Fibroblast of lung (primary cell): ENCODE results near the gene PNPO. TPM values are rescaled to one million over a fixed set of nuclear protein-coding genes. Genes with fewer than 3 reads are reported as not detected.

Source experiments
- DNase-seq, 2 donors: peaks; one replicate each; pipeline versions ENCODE4 v3.0.0 to v3.0.0-alpha.2; 2010; ENCODE audit warnings: low read depth in 2 of 2
- H2AFZ ChIP-seq: 2 replicates; pipeline ENCODE4 v1.5.1; 2012; ENCODE audit warnings: low read length, control low read depth, inconsistent platforms
- H3K27ac ChIP-seq: 2 replicates; pipeline ENCODE4 v1.5.1; 2011; ENCODE audit warnings: low read length, control low read depth; ENCODE audit not compliant: insufficient read depth
- H3K27me3 ChIP-seq: 2 replicates; pipeline ENCODE4 v1.5.1; 2011; ENCODE audit warnings: mild to moderate bottlenecking, low read length; ENCODE audit not compliant: control insufficient read depth, insufficient read depth
- H3K36me3 ChIP-seq: 2 replicates; pipeline ENCODE4 v1.5.1; 2011; ENCODE audit warnings: low read length; ENCODE audit not compliant: control insufficient read depth, insufficient read depth
- H3K4me1 ChIP-seq: 2 replicates; pipeline ENCODE4 v1.5.1; 2011; ENCODE audit warnings: low read length; ENCODE audit not compliant: control insufficient read depth, insufficient read depth; ENCODE audit errors: extremely low read depth
- H3K4me2 ChIP-seq: 2 replicates; pipeline ENCODE4 v1.5.1; 2011; ENCODE audit warnings: low read length, control low read depth; ENCODE audit not compliant: insufficient read depth; ENCODE audit errors: extremely low read depth
- H3K4me3 ChIP-seq, 4 experiments: fragments of 200-600 bp in 1 of 4; sonication (generic) in 1 of 4; replicated peaks in 1 of 4; 2 replicates each; pipeline ENCODE4 v1.5.1; 2011 to 2016; ENCODE audit warnings: low read length in 4 of 4, low read depth in 3 of 4, mild to moderate bottlenecking in 3 of 4, control low read depth in 2 of 4, inconsistent platforms in 1 of 4, mixed read lengths in 1 of 4; ENCODE audit not compliant: insufficient read depth in 1 of 4; ENCODE audit errors: control extremely low read depth in 1 of 4
- H3K79me2 ChIP-seq: 2 replicates; pipeline ENCODE4 v1.5.1; 2012; ENCODE audit warnings: mild to moderate bottlenecking, low read length, inconsistent platforms; ENCODE audit not compliant: control insufficient read depth, insufficient read depth
- H3K9ac ChIP-seq: 2 replicates; pipeline ENCODE4 v1.5.1; 2011; ENCODE audit warnings: mild to moderate bottlenecking, low read length, control low read depth; ENCODE audit not compliant: insufficient read depth
- H3K9me3 ChIP-seq: 2 replicates; pipeline ENCODE4 v1.5.1; 2012; ENCODE audit warnings: low read depth, low read length; ENCODE audit not compliant: control insufficient read depth, insufficient read depth
- H4K20me1 ChIP-seq: 2 replicates; pipeline ENCODE4 v1.5.1; 2011; ENCODE audit warnings: low read length; ENCODE audit not compliant: control insufficient read depth, insufficient read depth; ENCODE audit errors: extremely low read depth
- CTCF ChIP-seq, 2 donors: IDR thresholded peaks in 1 of 2; conservative IDR thresholded peaks in 1 of 2; 1 replicate in 1 of 2; 2 replicates in 1 of 2; pipeline ENCODE4 v1.5.1; 2011 to 2012; ENCODE audit warnings: low read length in 2 of 2, control low read depth in 1 of 2, inconsistent platforms in 1 of 2, low read depth in 1 of 2, mild to moderate bottlenecking in 1 of 2
- EZH2 ChIP-seq: IDR thresholded peaks from 2 replicates; pipeline ENCODE4 v1.5.1; 2012; ENCODE audit warnings: low read length, control low read depth, mild to moderate bottlenecking; ENCODE audit errors: missing control alignments
- polyA plus RNA-seq, 2 donors: library from polyadenylated mRNA; depleted of rRNA in 1 of 2; stranded (reverse) in 1 of 2; unstranded in 1 of 2; fragments of >200 nt; gene quantifications; 2 replicates each; pipeline ENCODE4 v1.2.1, GENCODE V29; 2011 to 2012; ENCODE audit warnings: missing spikeins in 1 of 2
- total RNA-seq: library from RNA; depleted of rRNA; stranded (reverse); fragments of >200 nt; gene quantifications from 2 replicates; pipeline ENCODE4 v1.2.1, GENCODE V29; 2014

The PNPO gene
- total and polyA plus RNA-seq, 2 donors (not counting 1 experiment from before 2014, with no cell fraction given): 25.7 to 26.6 TPM

DNA sequence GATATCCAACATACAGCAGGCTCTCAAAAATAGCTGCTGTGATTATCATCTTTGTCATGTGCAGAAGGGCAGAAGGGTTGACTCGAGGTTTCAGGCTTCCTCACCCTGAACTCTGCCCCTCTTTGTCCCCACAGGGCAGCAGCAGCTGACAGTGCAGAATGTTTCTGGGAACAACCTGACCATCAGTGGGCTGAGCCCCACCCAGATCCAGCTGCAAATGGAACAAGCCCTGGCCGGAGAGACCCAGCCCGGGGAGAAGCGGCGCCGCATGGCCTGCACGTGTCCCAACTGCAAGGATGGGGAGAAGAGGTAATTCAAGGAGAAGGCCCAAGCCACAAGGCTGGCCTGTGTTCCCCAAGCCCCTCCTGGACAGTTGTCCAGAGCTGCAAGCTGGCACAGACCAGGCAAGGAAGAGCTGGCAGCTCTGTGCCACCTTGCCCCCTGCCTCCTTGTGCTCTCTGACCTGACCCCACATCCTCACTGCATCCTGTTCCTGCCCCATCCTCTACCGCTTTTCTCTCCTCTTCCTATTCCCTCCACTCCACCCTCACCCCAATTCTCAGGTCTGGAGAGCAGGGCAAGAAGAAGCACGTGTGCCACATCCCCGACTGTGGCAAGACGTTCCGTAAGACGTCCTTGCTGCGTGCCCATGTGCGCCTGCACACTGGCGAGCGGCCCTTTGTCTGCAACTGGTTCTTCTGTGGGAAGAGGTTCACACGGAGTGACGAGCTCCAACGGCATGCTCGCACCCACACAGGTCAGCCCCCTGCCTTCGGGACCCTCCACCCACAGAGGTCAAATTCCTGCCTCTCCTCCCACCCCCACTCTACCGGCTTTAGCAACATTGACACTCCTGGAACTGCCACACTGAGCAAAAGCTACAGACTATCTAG, 16.3 kb upstream of the PNPO start:
- H3K4me2 ChIP-seq: no peak overlapping the region
- H3K9me3 ChIP-seq: no peaks in the 10 kb centered on the region
- H3K4me3 ChIP-seq: no peak overlapping the region
- H2AFZ ChIP-seq: no peak overlapping the region
- peaks cover 10% of the 10 kb centered on the region for H3K36me3 ChIP-seq
- TF ChIP-seq EZH2 (no peak), CTCF (conservative IDR thresholded peaks at IDR 0.05 in 1 of 2, IDR thresholded peaks at IDR 0.05 in 1 of 2; ENCODE audit: low read depth in 1 of 2, low read length in 2 of 2) (no peak)
- H3K79me2 ChIP-seq: no peaks in the 10 kb centered on the region
- no peak overlapping the region for H3K27ac ChIP-seq
- H3K9ac ChIP-seq: no peak overlapping the region
- peak in 1 of 2 donors; percentile 49 for DNase-seq
- H3K4me1 ChIP-seq: no peaks in the 10 kb centered on the region
- no peaks in the 10 kb centered on the region for H4K20me1 ChIP-seq
- no peaks in the 10 kb centered on the region for H3K27me3 ChIP-seq

GRCh38 chr17:47925678-47925988, 15.7 kb upstream of the PNPO start:
- no peak overlapping the region for H3K9ac ChIP-seq
- peaks cover 10% of the 10 kb centered on the region for H3K36me3 ChIP-seq
- no peak for TF ChIP-seq CTCF (conservative IDR thresholded peaks at IDR 0.05 in 1 of 2, IDR thresholded peaks at IDR 0.05 in 1 of 2; ENCODE audit: low read depth in 1 of 2, low read length in 2 of 2)
- TF ChIP-seq EZH2: no peak
- no peaks in the 10 kb centered on the region for H3K79me2 ChIP-seq
- H4K20me1 ChIP-seq: no peaks in the 10 kb centered on the region
- H3K27me3 ChIP-seq: no peaks in the 10 kb centered on the region
- no peak overlapping the region for H3K4me2 ChIP-seq
- H3K4me3 ChIP-seq: no peak overlapping the region
- no peaks in the 10 kb centered on the region for H3K9me3 ChIP-seq
- no peaks in the 10 kb centered on the region for H3K4me1 ChIP-seq
- DNase-seq: no peak
- H2AFZ ChIP-seq: no peak overlapping the region
- no peak overlapping the region for H3K27ac ChIP-seq

- Histone ChIP-seq H3K4me1 (no peaks in the 10 kb centered on the region), H3K79me2 (no peaks in the 10 kb centered on the region), H3K36me3 (peaks cover 10% of the 10 kb centered on the region), H2AFZ (no peak overlapping the region), H4K20me1 (no peaks in the 10 kb centered on the region), H3K27ac (no peak overlapping the region), H3K4me3 (no peak overlapping the region), H3K4me2 (no peak overlapping the region), H3K9ac (no peak overlapping the region), H3K27me3 (no peaks in the 10 kb centered on the region), H3K9me3 (no peaks in the 10 kb centered on the region)
- no peak for DNase-seq
- no peak for TF ChIP-seq EZH2
- no peak for TF ChIP-seq CTCF (conservative IDR thresholded peaks at IDR 0.05 in 1 of 2, IDR thresholded peaks at IDR 0.05 in 1 of 2; ENCODE audit: low read depth in 1 of 2, low read length in 2 of 2)
Observed at GRCh38 chr17:47927821-47928400, 13.5 kb upstream of the PNPO start.
